ENCODE data around the gene DLG4.

DNA sequence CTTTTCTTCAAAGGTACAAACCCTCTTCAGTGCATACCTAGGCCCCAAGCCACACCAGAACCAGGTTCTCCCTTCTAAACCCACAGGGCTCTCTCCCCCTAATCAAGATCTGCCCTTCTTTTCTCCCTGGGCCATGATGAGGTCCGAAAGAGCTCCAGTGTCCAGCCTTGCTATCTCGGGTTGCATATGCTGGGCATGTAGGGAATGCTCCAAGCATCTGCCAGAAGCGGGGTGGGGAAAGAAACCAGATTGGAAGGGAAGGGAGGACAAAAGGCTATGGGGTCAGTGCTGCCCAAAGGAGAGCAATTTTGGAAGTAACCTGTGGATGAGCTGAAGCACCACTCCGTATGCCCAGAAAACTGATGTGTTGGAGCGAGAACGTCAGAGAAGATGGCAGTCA, 29.6 kb upstream of the DLG4 start:
- TF ChIP-seq CTCF (IDR thresholded peaks at IDR 0.05; ENCODE audit: insufficient read depth, low read depth, low read length) (no peak), EZH2 (IDR thresholded peaks at IDR 0.05; ENCODE audit: insufficient read depth, low read length) (no peak)
